Endothelial cell of umbilical vein (primary cell): Measurements from ENCODE around the gene AMH. TPM values are rescaled to one million over a fixed set of nuclear protein-coding genes. Genes with fewer than 3 reads are reported as not detected.

ENCODE experiments used
- BruUV-seq: library from RNA; stranded (reverse); fragments of 400-500 nt; replicated peaks from 2 replicates; lab custom pipeline; 2021; lab: Mats Ljungman, UMichigan
- CTCF ChIA-PET: fragments of 300-600, 350-600 bp; sonication (Branson Sonifier 250); formaldehyde crosslinking; loops from one replicate; lab custom pipeline; 2021; ENCODE audit warnings: antibody characterized with exemption, inconsistent platforms; lab: Charles Lee
- POLR2A ChIA-PET: fragments of 300-600, 350-600 bp; sonication (Branson Sonifier 250); formaldehyde crosslinking; loops from one replicate; lab custom pipeline; 2021; ENCODE audit warnings: antibody characterized with exemption, inconsistent platforms; lab: Charles Lee
- DNase-seq: peaks from one replicate; pipeline ENCODE4 v3.0.0-alpha.2; 2011; ENCODE audit warnings: low read depth, low spot score
- FAIRE-seq: peaks from 2 replicates; lab custom pipeline; 2011; peaks lifted over from hg19 to GRCh38; lab: Jason Lieb, UNC
- H2AFZ ChIP-seq: 2 replicates; pipeline ENCODE4 v1.6.0; 2012; ENCODE audit warnings: low read depth, low read length, control low read depth, inconsistent platforms
- H3K27ac ChIP-seq: 2 replicates; pipeline ENCODE4 v1.5.1; 2011; ENCODE audit warnings: low read depth, mild to moderate bottlenecking, control low read depth, low read length, moderate library complexity; ENCODE audit not compliant: insufficient read depth
- H3K27me3 ChIP-seq, 2 experiments: 2 replicates each; pipeline versions ENCODE4 v1.6.0 to v1.6.1; 2011; ENCODE audit warnings: low read length in 2 of 2, mixed read lengths in 1 of 2; ENCODE audit not compliant: control insufficient read depth in 2 of 2, insufficient read depth in 2 of 2
- H3K36me3 ChIP-seq, 2 experiments: 2 replicates in 1 of 2; 3 replicates in 1 of 2; pipeline ENCODE4 v1.5.1; 2011; ENCODE audit warnings: low read length in 2 of 2, mild to moderate bottlenecking in 1 of 2, moderate library complexity in 1 of 2; ENCODE audit not compliant: control insufficient read depth in 2 of 2, insufficient read depth in 2 of 2; ENCODE audit errors: extremely low read depth in 1 of 2
- H3K4me1 ChIP-seq: 3 replicates; pipeline ENCODE4 v1.5.1; 2011; ENCODE audit warnings: mild to moderate bottlenecking, low read length; ENCODE audit not compliant: control insufficient read depth, insufficient read depth; ENCODE audit errors: extremely low read depth
- H3K4me2 ChIP-seq: 2 replicates; pipeline ENCODE4 v1.6.1; 2011; ENCODE audit warnings: low read length, control low read depth, mixed read lengths; ENCODE audit not compliant: insufficient read depth
- H3K4me3 ChIP-seq, 3 experiments: fragments of 200-600 bp in 1 of 3; sonication (generic), shearing (Covaris generic) in 1 of 3; replicated peaks in 1 of 3; 2 replicates each; pipeline ENCODE4 v1.5.1; 2011 to 2016; ENCODE audit warnings: control low read depth in 3 of 3, low read length in 3 of 3, mild to moderate bottlenecking in 2 of 3, inconsistent platforms in 1 of 3, low read depth in 1 of 3, moderate library complexity in 1 of 3; ENCODE audit not compliant: insufficient read depth in 1 of 3
- H3K79me2 ChIP-seq: 2 replicates; pipeline ENCODE4 v1.6.0; 2012; ENCODE audit warnings: low read length, inconsistent platforms; ENCODE audit not compliant: control insufficient read depth, insufficient read depth
- H3K9ac ChIP-seq: replicated peaks from 2 replicates; pipeline ENCODE3; 2011; ENCODE audit warnings: low read length, control low read depth; ENCODE audit not compliant: insufficient read depth; ENCODE audit errors: extremely low read depth
- H3K9me1 ChIP-seq: replicated peaks from 3 replicates; pipeline ENCODE4 v1.6.0; 2011; ENCODE audit warnings: mild to moderate bottlenecking, low read length; ENCODE audit not compliant: control insufficient read depth, insufficient read depth; ENCODE audit errors: extremely low read depth
- H3K9me3 ChIP-seq: replicated peaks from 2 replicates; pipeline ENCODE4 v1.5.1; 2012; ENCODE audit warnings: low read length, inconsistent platforms; ENCODE audit not compliant: control insufficient read depth, insufficient read depth
- H4K20me1 ChIP-seq: replicated peaks from 2 replicates; pipeline ENCODE3; 2011; ENCODE audit warnings: mild to moderate bottlenecking, low read length; ENCODE audit not compliant: control insufficient read depth, insufficient read depth; ENCODE audit errors: extremely low read depth
- GATA2 ChIP-seq: IDR thresholded peaks from 2 replicates; pipeline ENCODE4 v1.7.0; 2011; ENCODE audit warnings: low read depth, mild to moderate bottlenecking, moderate library complexity, mixed read lengths, low read length; ENCODE audit not compliant: insufficient read length, insufficient read depth
- dilution Hi-C: fragments of 300-500 bp; cut with MboI; formaldehyde crosslinking; loops from one replicate; pipeline ENCODE4 v1.15.0; 2019; ENCODE audit warnings: low sequenced_read_pairs; ENCODE audit not compliant: extremely low pct_ligation_motif_present
- intact Hi-C: fragments of 100-400 bp; cut with micrococcal nuclease; formaldehyde crosslinking; loops from one replicate; pipeline ENCODE4 v1.10.0; 2022
- microRNA counts: library from miRNA; unstranded; fragments of <30 nt; microRNA quantifications from one replicate; lab custom pipeline; 2016
- microRNA-seq: library from miRNA; unstranded; fragments of <30 nt; microRNA quantifications from one replicate; pipeline ENCODE4 v1.2.0, GENCODE V29; 2021; ENCODE audit warnings: borderline number of aligned reads, borderline replicate concordance
- polyA plus RNA-seq, 4 experiments: library from polyadenylated mRNA; depleted of rRNA in 3 of 4; stranded (reverse) in 3 of 4; unstranded in 1 of 4; fragments of >200 nt; gene quantifications; 2 replicates each; pipeline versions ENCODE4 v1.2.1 to v1.2.3, GENCODE V29; 2011 to 2012; ENCODE audit warnings: missing spikeins in 1 of 4
- small RNA-seq: library from RNA; depleted of rRNA; stranded (forward); fragments of <200 nt; gene quantifications from one replicate; pipeline ENCODE3, GENCODE V24; 2012; ENCODE audit warnings: low replicate concordance, low read depth; ENCODE audit not compliant: insufficient read depth, insufficient read length
- total RNA-seq: library from RNA; stranded (reverse); gene quantifications from 2 replicates; pipeline ENCODE4 v1.2.3, GENCODE V29; 2021

AMH gene
- total and polyA plus RNA-seq, 2 donors (not counting 3 experiments of a cell fraction or from before 2014, with no cell fraction given), result 3.3 to 9.6 TPM

GRCh38 chr19:2300533-2300932, 51.4 kb downstream of the AMH start:
- no peak for DNase-seq
- CTCF ChIA-PET, result no interaction called here
- Histone ChIP-seq H3K4me2 (no peak overlapping the region), H3K27ac (no peak overlapping the region), H2AFZ (no peak overlapping the region), H3K4me3 (no peak overlapping the region), H3K36me3 (no peaks in the 10 kb centered on the region), H3K79me2 (no peaks in the 10 kb centered on the region), H3K9ac (no peak overlapping the region), H4K20me1 (no peaks in the 10 kb centered on the region), H3K27me3 (peaks cover 4 to 7% of the 10 kb centered on the region in 2 experiments), H3K9me1 (no peaks in the 10 kb centered on the region), H3K9me3 (no peaks in the 10 kb centered on the region), H3K4me1 (no peaks in the 10 kb centered on the region)
- intact Hi-C loops (no loop called here), dilution Hi-C loops (no loop called here)
- no TSS peak for BruUV-seq
- no peak for FAIRE-seq
- TF ChIP-seq GATA2, result no peak
- POLR2A ChIA-PET, result no interaction called here

MicroRNAs encoded within 50 kb of the gene (microRNA counts, 767-probe panel; counts per million panel counts)
- 723 counts per million, percentile 96 among the panel's probes with 10 or more counts for microRNA hsa-miR-1227 (lab: Ali Mortazavi, UCI)

Small RNAs within 50 kb of the gene (microRNA-seq; reads per million reads assigned to microRNA genes)
- gene MIR1227, result 3.1 reads per million
- gene MIR4321, result not detected

Small RNAs within 50 kb of the gene (small RNA-seq; reads per million reads assigned to genes)
- gene MIR1227, result not detected

Other genes with a start within 250 kb of the AMH start
- gene BTBD2, start 233.6 kb upstream of the AMH start, total RNA-seq, result 73.1 and 78.2 TPM in 2 replicates
- 59.2 and 76.1 TPM in 2 replicates for gene BTBD2, start 233.6 kb upstream of the AMH start, polyA plus RNA-seq
- gene MKNK2, start 198.1 kb upstream of the AMH start, total RNA-seq, result 86.1 and 87.5 TPM in 2 replicates
- 65.1 and 96.2 TPM in 2 replicates for gene MKNK2, start 198.1 kb upstream of the AMH start, polyA plus RNA-seq
- 52.4 and 59.7 TPM in 2 replicates for gene MOB3A, start 153.0 kb upstream of the AMH start, total RNA-seq
- gene MOB3A, start 153.0 kb upstream of the AMH start, polyA plus RNA-seq, result 46.5 and 50.7 TPM in 2 replicates
- 1.1 and 2.0 TPM in 2 replicates for gene IZUMO4, start 152.4 kb upstream of the AMH start, total RNA-seq
- 2.0 and 3.2 TPM in 2 replicates for gene IZUMO4, start 152.4 kb upstream of the AMH start, polyA plus RNA-seq
- gene AP3D1, start 97.8 kb upstream of the AMH start, total RNA-seq, result 137 and 143 TPM in 2 replicates
- 123 and 130 TPM in 2 replicates for gene AP3D1, start 97.8 kb upstream of the AMH start, polyA plus RNA-seq
- gene DOT1L, start 85.4 kb upstream of the AMH start, total RNA-seq, result 42.0 and 47.0 TPM in 2 replicates
- 7.6 and 7.7 TPM in 2 replicates for gene DOT1L, start 85.4 kb upstream of the AMH start, polyA plus RNA-seq
- gene PLEKHJ1, start 13.0 kb upstream of the AMH start, total RNA-seq, result 73.4 and 82.4 TPM in 2 replicates
- 115 and 125 TPM in 2 replicates for gene PLEKHJ1, start 13.0 kb upstream of the AMH start, polyA plus RNA-seq
- 140 and 164 TPM in 2 replicates for gene SF3A2, start 12.5 kb upstream of the AMH start, total RNA-seq
- 19.1 and 21.5 TPM in 2 replicates for gene SF3A2, start 12.5 kb upstream of the AMH start, polyA plus RNA-seq
- gene JSRP1, start 7.1 kb downstream of the AMH start, total RNA-seq, result not detected in 2 replicates
- gene JSRP1, start 7.1 kb downstream of the AMH start, polyA plus RNA-seq, result not detected in 2 replicates
- not detected in 2 replicates for gene PEAK3, start 32.9 kb downstream of the AMH start, total RNA-seq
- 0.03 TPM in 1 of 2 replicates, not detected in the other for gene PEAK3, start 32.9 kb downstream of the AMH start, polyA plus RNA-seq
- not detected in 2 replicates for gene LINGO3, start 58.8 kb downstream of the AMH start, total RNA-seq
- not detected in 2 replicates for gene LINGO3, start 58.8 kb downstream of the AMH start, polyA plus RNA-seq
- gene LSM7, start 79.3 kb downstream of the AMH start, total RNA-seq, result 124 and 131 TPM in 2 replicates
- 673 and 777 TPM in 2 replicates for gene LSM7, start 79.3 kb downstream of the AMH start, polyA plus RNA-seq
- gene SPPL2B, start 79.4 kb downstream of the AMH start, total RNA-seq, result 59.8 and 62.7 TPM in 2 replicates
- gene SPPL2B, start 79.4 kb downstream of the AMH start, polyA plus RNA-seq, result 60.7 and 72.8 TPM in 2 replicates
- not detected in 2 replicates for gene TMPRSS9, start 110.9 kb downstream of the AMH start, total RNA-seq
- gene TMPRSS9, start 110.9 kb downstream of the AMH start, polyA plus RNA-seq, result not detected in 2 replicates
- gene TIMM13, start 178.3 kb downstream of the AMH start, total RNA-seq, result 148 and 160 TPM in 2 replicates
- gene TIMM13, start 178.3 kb downstream of the AMH start, polyA plus RNA-seq, result 154 and 217 TPM in 2 replicates
- gene LMNB2, start 207.6 kb downstream of the AMH start, total RNA-seq, result 147 and 153 TPM in 2 replicates
- gene LMNB2, start 207.6 kb downstream of the AMH start, polyA plus RNA-seq, result 176 and 203 TPM in 2 replicates
- 61.3 and 75.9 TPM in 2 replicates for gene GADD45B, start 226.8 kb downstream of the AMH start, total RNA-seq
- gene GADD45B, start 226.8 kb downstream of the AMH start, polyA plus RNA-seq, result 249 and 267 TPM in 2 replicates